Natural killer cell (primary cell): ENCODE results near the gene ADAMTSL1. TPM values are rescaled to one million over a fixed set of nuclear protein-coding genes. Genes with fewer than 3 reads are reported as not detected.

Experiments used
- ATAC-seq, 3 donors: fragments of 150-1000 bp in 2 of 3; fragments of 200-7000 bp in 1 of 3; cut with Tn5 transposase; 1 replicate in 1 of 3; 2 replicates in 2 of 3; pipeline ENCODE4 v1.10.0; 2021; ENCODE audit warnings: mild to moderate bottlenecking in 2 of 3, moderate library complexity in 2 of 3
- DNase-seq, 2 donors: peaks; one replicate each; pipeline versions ENCODE4 v3.0.0 to v3.0.0-alpha.2; 2013 to 2021; ENCODE audit warnings: mixed read lengths in 1 of 2
- H3K27ac ChIP-seq: one replicate; pipeline ENCODE4 v1.5.1; 2013; ENCODE audit warnings: mild to moderate bottlenecking, low read length
- H3K27me3 ChIP-seq: one replicate; pipeline ENCODE4 v1.6.1; 2013; ENCODE audit warnings: low read length; ENCODE audit not compliant: control insufficient read depth, insufficient read depth
- H3K36me3 ChIP-seq: one replicate; pipeline ENCODE4 v1.6.1; 2013; ENCODE audit warnings: low read length; ENCODE audit not compliant: control insufficient read depth, insufficient read depth
- H3K4me1 ChIP-seq: one replicate; pipeline ENCODE4 v1.6.1; 2013; ENCODE audit warnings: low read length; ENCODE audit not compliant: control insufficient read depth, insufficient read depth
- H3K4me3 ChIP-seq: one replicate; pipeline ENCODE4 v1.5.1; 2013; ENCODE audit warnings: low read length
- H3K9me3 ChIP-seq: one replicate; pipeline ENCODE4 v1.6.1; 2013; ENCODE audit warnings: low read length; ENCODE audit not compliant: control insufficient read depth, insufficient read depth
- H3K27ac Mint-ChIP-seq, 2 donors: one replicate each; pipeline ENCODE4 v1.8.0; 2022; ENCODE audit warnings: mild to moderate bottlenecking in 2 of 2, mixed read lengths in 2 of 2, moderate library complexity in 1 of 2
- H3K27me3 Mint-ChIP-seq, 2 donors: one replicate each; pipeline ENCODE4 v1.8.0; 2022; ENCODE audit warnings: low read depth in 2 of 2, mixed read lengths in 2 of 2
- H3K36me3 Mint-ChIP-seq: one replicate; pipeline ENCODE4 v1.8.0; 2022; ENCODE audit warnings: mixed read lengths
- H3K4me1 Mint-ChIP-seq, 2 donors: one replicate each; pipeline ENCODE4 v1.8.0; 2022; ENCODE audit warnings: mixed read lengths in 2 of 2
- H3K4me3 Mint-ChIP-seq: one replicate; pipeline ENCODE4 v1.8.0; 2022; ENCODE audit warnings: mild to moderate bottlenecking, moderate library complexity, mixed read lengths
- H3K9me3 Mint-ChIP-seq, 2 donors: one replicate each; pipeline ENCODE4 v1.8.0; 2022; ENCODE audit warnings: mixed read lengths in 2 of 2
- WGBS: methylation state at CpG from one replicate; pipeline ENCODE4 v1.1.7; 2013; ENCODE audit warnings: missing lambda C conversion rate; ENCODE audit not compliant: insufficient coverage; 5-methylcytosine and 5-hydroxymethylcytosine counted together
- intact Hi-C: fragments of 100-400 bp; cut with micrococcal nuclease; formaldehyde crosslinking; loops from one replicate; pipeline ENCODE4 v1.14.2; 2022
- total RNA-seq, 4 donors: library from RNA; stranded (reverse); fragments of 120-200 nt in 1 of 4; gene quantifications; one replicate each; pipeline versions ENCODE4 v1.2.3 to v1.2.4, GENCODE V29; 2013 to 2022
- TF ChIP-seq, protein P1 (sequence below): fragments of 200-600 bp; IDR thresholded peaks from one replicate; pipeline ENCODE4 v1.8.0; 2022; ENCODE audit warnings: antibody characterized with exemption

The ADAMTSL1 gene
- total RNA-seq, 3 donors from 2014 or later (not counting 1 experiment from before 2014, with no cell fraction given), result not detected

DNA sequence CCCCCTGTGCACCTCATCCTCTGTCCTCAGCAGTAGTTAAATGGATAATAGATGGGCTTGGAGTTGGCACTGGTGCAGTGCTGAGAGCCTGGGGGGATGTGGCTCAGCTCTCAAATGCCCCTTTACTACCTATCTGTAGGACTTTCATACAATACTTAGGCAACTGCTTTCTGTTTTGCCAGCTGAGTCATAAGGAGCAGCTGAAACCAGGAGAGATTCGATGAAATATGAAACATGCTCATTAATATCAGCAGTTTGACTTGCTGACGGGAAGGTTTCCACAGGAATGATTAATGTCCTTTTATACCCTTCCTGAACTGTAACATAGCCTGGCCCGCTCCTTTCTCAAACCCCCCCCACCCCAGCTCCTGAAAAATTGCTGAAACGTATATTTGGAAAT lies 416.4 kb downstream of the ADAMTSL1 start:
- Histone ChIP-seq H3K27me3 (no peaks in the 10 kb centered on the region), H3K4me3 (no peak overlapping the region), H3K36me3 (no peaks in the 10 kb centered on the region), H3K27ac (no peak overlapping the region), H3K9me3 (no peaks in the 10 kb centered on the region), H3K4me1 (no peaks in the 10 kb centered on the region)
- no peak for ATAC-seq
- Mint-ChIP-seq H3K9me3 (peaks cover 2 to 7% of the 10 kb centered on the region in 2 donors), H3K4me1 (no peaks in the 10 kb centered on the region), H3K27me3 (no peaks in the 10 kb centered on the region), H3K27ac (no peak overlapping the region), H3K4me3 (no peak overlapping the region), H3K36me3 (peaks cover 2% of the 10 kb centered on the region)
- TF ChIP-seq, protein P1, sequence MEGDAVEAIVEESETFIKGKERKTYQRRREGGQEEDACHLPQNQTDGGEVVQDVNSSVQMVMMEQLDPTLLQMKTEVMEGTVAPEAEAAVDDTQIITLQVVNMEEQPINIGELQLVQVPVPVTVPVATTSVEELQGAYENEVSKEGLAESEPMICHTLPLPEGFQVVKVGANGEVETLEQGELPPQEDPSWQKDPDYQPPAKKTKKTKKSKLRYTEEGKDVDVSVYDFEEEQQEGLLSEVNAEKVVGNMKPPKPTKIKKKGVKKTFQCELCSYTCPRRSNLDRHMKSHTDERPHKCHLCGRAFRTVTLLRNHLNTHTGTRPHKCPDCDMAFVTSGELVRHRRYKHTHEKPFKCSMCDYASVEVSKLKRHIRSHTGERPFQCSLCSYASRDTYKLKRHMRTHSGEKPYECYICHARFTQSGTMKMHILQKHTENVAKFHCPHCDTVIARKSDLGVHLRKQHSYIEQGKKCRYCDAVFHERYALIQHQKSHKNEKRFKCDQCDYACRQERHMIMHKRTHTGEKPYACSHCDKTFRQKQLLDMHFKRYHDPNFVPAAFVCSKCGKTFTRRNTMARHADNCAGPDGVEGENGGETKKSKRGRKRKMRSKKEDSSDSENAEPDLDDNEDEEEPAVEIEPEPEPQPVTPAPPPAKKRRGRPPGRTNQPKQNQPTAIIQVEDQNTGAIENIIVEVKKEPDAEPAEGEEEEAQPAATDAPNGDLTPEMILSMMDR, result no peak
- intact Hi-C loops, result no loop called here
- 42% methylated on average over 3 of the region's 4 CpGs for whole genome bisulfite sequencing
- DNase-seq, result no peak

DNA sequence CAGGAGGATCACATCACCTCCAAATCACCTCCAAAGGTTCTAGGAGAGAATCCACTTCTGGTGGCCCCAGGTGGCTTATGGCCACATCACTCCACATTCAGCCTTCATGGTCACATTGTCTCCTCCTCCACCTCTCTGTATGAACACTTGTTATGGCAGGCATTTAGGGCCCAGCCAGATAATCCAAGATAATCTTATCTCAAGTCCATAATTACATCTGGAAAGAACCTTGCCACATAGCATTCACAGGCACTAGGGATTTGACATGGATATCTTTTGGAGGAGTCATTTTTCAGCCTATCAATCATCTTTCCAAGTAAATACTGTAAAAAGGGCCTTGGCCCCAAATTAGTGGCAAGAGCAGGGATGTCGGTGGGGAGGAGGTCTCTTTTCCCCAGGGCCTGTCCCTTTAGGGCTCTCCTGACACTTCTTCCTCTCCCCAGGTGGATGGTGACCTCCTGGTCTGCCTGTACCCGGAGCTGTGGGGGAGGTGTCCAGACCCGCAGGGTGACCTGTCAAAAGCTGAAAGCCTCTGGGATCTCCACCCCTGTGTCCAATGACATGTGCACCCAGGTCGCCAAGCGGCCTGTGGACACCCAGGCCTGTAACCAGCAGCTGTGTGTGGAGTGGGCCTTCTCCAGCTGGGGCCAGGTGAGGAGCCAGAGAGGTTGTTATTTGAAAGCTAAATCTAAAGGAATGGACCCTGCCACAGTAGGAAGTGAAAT lies 418.2 kb downstream of the ADAMTSL1 start:
- ATAC-seq (no peak), DNase-seq (no peak)
- TF ChIP-seq, protein P1, result no peak
- WGBS, result 96% methylated on average over 5 of the region's 5 CpGs
- Mint-ChIP-seq H3K27me3 (no peaks in the 10 kb centered on the region), H3K36me3 (peaks cover 11% of the 10 kb centered on the region), H3K4me3 (no peak overlapping the region), H3K4me1 (peaks cover 9 to 13% of the 10 kb centered on the region in 2 donors), H3K27ac (no peak overlapping the region), H3K9me3 (peaks cover 2 to 12% of the 10 kb centered on the region in 2 donors)
- intact Hi-C loops, result no loop called here
- Histone ChIP-seq H3K36me3 (no peaks in the 10 kb centered on the region), H3K4me1 (peaks cover 9% of the 10 kb centered on the region), H3K27ac (no peak overlapping the region), H3K9me3 (peaks cover 8% of the 10 kb centered on the region), H3K4me3 (no peak overlapping the region), H3K27me3 (no peaks in the 10 kb centered on the region)

DNA sequence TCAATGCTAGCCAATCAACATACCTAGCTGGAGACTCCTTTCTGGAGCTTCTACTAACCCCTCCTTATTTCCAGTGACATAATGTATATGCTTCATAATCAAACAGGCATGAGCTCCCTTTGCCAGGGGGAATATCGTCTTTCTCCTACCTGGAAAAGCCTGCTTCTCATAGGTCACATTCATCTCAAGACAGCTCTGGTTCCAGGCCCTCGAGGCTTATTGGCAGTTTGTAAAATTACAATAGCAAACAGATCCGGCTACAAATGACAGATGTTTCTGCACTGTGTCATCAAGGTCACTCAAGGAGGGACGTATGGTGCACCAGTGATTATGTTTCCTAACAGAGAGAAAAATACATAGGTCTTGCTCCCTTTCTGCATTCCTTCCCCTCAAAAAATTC lies 419.1 kb downstream of the ADAMTSL1 start:
- WGBS, result 64% methylated on average over 4 of the region's 4 CpGs

More for the DNA sequence above, 419.1 kb downstream of the ADAMTSL1 start:
- no peak overlapping the region for H3K27ac Mint-ChIP-seq
- no peak for DNase-seq
- TF ChIP-seq, protein P1, result no peak
- H3K4me1 Mint-ChIP-seq, result peaks cover 9 to 13% of the 10 kb centered on the region in 2 donors
- intact Hi-C loops, result no loop called here
- H3K27me3 Mint-ChIP-seq, result peaks cover 0 to 1% of the 10 kb centered on the region in 2 donors
- Histone ChIP-seq H3K4me1 (peaks cover 10% of the 10 kb centered on the region), H3K27me3 (no peaks in the 10 kb centered on the region), H3K9me3 (peaks cover 10% of the 10 kb centered on the region), H3K4me3 (no peak overlapping the region), H3K27ac (no peak overlapping the region), H3K36me3 (no peaks in the 10 kb centered on the region)
- peaks cover 11% of the 10 kb centered on the region for H3K36me3 Mint-ChIP-seq
- no peak overlapping the region for H3K4me3 Mint-ChIP-seq
- no peak for ATAC-seq
- peaks cover 2 to 12% of the 10 kb centered on the region in 2 donors for H3K9me3 Mint-ChIP-seq
